ENCODE data around the gene SELENOM. TPM values are rescaled to one million over a fixed set of nuclear protein-coding genes. Genes with fewer than 3 reads are reported as not detected.

Gene SELENOM
- total and polyA plus RNA-seq, 7 donors = 23.6 to 68.2 (median 48.0) TPM

- intact Hi-C loops (cut with DNase I) = no loop called here
- no peak overlapping the region for H3K4me3 ChIP-seq
- H3K36me3 ChIP-seq (ENCODE audit: insufficient read depth in 1 of 2, low read depth in 1 of 2) = no peaks in the 10 kb centered on the region
- H3K27ac ChIP-seq = no peak overlapping the region
- DNase-seq (no peak), ATAC-seq (no peak)
- peaks cover 10% of the 10 kb centered on the region for H3K4me1 ChIP-seq
- no peaks in the 10 kb centered on the region for H3K27me3 ChIP-seq (ENCODE audit: insufficient read depth in 3 of 3, low read length in 2 of 3)
- WGBS, 3 donors = 89 to 91% (median 91%) methylated on average over 22 of the region's 22 CpGs
- TF ChIP-seq CTCF (IDR thresholded peaks at IDR 0.05) = no peak
- H3K9me3 ChIP-seq = no peaks in the 10 kb centered on the region
Observed at GRCh38 chr22:31126128-31126868, 18.9 kb upstream of the SELENOM start.

GRCh38 chr22:31125521-31126117, 18.3 kb upstream of the SELENOM start:
- Histone ChIP-seq H3K27me3 (ENCODE audit: insufficient read depth in 3 of 3, low read length in 2 of 3) (no peaks in the 10 kb centered on the region), H3K9me3 (no peaks in the 10 kb centered on the region), H3K4me1 (peaks cover 10% of the 10 kb centered on the region), H3K36me3 (ENCODE audit: insufficient read depth in 1 of 2, low read depth in 1 of 2) (no peaks in the 10 kb centered on the region), H3K4me3 (no peak overlapping the region), H3K27ac (no peak overlapping the region)
- WGBS, 3 donors = 81 to 86% (median 85%) methylated on average over 11 to 12 of the region's 12 CpGs
- TF ChIP-seq CTCF (IDR thresholded peaks at IDR 0.05) = no peak
- intact Hi-C loops (cut with DNase I) = no loop called here
- no peak for ATAC-seq
- DNase-seq = no peak

- no peaks in the 10 kb centered on the region for H3K9me3 ChIP-seq
- H3K27ac ChIP-seq = no peak overlapping the region
- 61 to 67% (median 63%) methylated on average over 14 of the region's 14 CpGs for WGBS, 3 donors
- ATAC-seq (no peak), DNase-seq (peak in 1 of 2 donors; percentile 42)
- peaks cover 10% of the 10 kb centered on the region for H3K4me1 ChIP-seq
- no peaks in the 10 kb centered on the region for H3K27me3 ChIP-seq (ENCODE audit: insufficient read depth in 3 of 3, low read length in 2 of 3)
- no peak overlapping the region for H3K4me3 ChIP-seq
- TF ChIP-seq CTCF (IDR thresholded peaks at IDR 0.05) = no peak
- H3K36me3 ChIP-seq (ENCODE audit: insufficient read depth in 1 of 2, low read depth in 1 of 2) = no peaks in the 10 kb centered on the region
- intact Hi-C loops (cut with DNase I) = no loop called here
Observed at GRCh38 chr22:31124811-31125465, 17.6 kb upstream of the SELENOM start.

GRCh38 chr22:31124290-31124689, 16.9 kb upstream of the SELENOM start:
- ATAC-seq (no peak), DNase-seq (no peak)
- WGBS, 3 donors = 57 to 87% (median 58%) methylated on average over 3 of the region's 3 CpGs
- Histone ChIP-seq H3K27ac (no peak overlapping the region), H3K4me1 (peaks cover 13% of the 10 kb centered on the region), H3K36me3 (ENCODE audit: insufficient read depth in 1 of 2, low read depth in 1 of 2) (no peaks in the 10 kb centered on the region), H3K27me3 (ENCODE audit: insufficient read depth in 3 of 3, low read length in 2 of 3) (no peaks in the 10 kb centered on the region), H3K4me3 (no peak overlapping the region), H3K9me3 (no peaks in the 10 kb centered on the region)
- TF ChIP-seq CTCF (IDR thresholded peaks at IDR 0.05) = no peak
- intact Hi-C loops (cut with DNase I) = no loop called here

Data from psoas muscle (tissue), 8 donors.